GM21528 (cell line): ENCODE measurements around the gene BPTF.
"Not testable (repeated sequence)": the region's sequence is repeated elsewhere in the genome, so short reads cannot be mapped to it uniquely, and the experiment has no call there.

Experiments used
- ATAC-seq: cut with Tn5 transposase; IDR thresholded peaks from one replicate; pipeline ENCODE4 v1.9.1; 2021; ENCODE audit warnings: mild to moderate bottlenecking, moderate library complexity; ENCODE audit not compliant: unreplicated experiment, low FRiP score

BPTF gene, protein sequence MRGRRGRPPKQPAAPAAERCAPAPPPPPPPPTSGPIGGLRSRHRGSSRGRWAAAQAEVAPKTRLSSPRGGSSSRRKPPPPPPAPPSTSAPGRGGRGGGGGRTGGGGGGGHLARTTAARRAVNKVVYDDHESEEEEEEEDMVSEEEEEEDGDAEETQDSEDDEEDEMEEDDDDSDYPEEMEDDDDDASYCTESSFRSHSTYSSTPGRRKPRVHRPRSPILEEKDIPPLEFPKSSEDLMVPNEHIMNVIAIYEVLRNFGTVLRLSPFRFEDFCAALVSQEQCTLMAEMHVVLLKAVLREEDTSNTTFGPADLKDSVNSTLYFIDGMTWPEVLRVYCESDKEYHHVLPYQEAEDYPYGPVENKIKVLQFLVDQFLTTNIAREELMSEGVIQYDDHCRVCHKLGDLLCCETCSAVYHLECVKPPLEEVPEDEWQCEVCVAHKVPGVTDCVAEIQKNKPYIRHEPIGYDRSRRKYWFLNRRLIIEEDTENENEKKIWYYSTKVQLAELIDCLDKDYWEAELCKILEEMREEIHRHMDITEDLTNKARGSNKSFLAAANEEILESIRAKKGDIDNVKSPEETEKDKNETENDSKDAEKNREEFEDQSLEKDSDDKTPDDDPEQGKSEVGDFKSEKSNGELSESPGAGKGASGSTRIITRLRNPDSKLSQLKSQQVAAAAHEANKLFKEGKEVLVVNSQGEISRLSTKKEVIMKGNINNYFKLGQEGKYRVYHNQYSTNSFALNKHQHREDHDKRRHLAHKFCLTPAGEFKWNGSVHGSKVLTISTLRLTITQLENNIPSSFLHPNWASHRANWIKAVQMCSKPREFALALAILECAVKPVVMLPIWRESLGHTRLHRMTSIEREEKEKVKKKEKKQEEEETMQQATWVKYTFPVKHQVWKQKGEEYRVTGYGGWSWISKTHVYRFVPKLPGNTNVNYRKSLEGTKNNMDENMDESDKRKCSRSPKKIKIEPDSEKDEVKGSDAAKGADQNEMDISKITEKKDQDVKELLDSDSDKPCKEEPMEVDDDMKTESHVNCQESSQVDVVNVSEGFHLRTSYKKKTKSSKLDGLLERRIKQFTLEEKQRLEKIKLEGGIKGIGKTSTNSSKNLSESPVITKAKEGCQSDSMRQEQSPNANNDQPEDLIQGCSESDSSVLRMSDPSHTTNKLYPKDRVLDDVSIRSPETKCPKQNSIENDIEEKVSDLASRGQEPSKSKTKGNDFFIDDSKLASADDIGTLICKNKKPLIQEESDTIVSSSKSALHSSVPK (N-terminal part only)

DNA sequence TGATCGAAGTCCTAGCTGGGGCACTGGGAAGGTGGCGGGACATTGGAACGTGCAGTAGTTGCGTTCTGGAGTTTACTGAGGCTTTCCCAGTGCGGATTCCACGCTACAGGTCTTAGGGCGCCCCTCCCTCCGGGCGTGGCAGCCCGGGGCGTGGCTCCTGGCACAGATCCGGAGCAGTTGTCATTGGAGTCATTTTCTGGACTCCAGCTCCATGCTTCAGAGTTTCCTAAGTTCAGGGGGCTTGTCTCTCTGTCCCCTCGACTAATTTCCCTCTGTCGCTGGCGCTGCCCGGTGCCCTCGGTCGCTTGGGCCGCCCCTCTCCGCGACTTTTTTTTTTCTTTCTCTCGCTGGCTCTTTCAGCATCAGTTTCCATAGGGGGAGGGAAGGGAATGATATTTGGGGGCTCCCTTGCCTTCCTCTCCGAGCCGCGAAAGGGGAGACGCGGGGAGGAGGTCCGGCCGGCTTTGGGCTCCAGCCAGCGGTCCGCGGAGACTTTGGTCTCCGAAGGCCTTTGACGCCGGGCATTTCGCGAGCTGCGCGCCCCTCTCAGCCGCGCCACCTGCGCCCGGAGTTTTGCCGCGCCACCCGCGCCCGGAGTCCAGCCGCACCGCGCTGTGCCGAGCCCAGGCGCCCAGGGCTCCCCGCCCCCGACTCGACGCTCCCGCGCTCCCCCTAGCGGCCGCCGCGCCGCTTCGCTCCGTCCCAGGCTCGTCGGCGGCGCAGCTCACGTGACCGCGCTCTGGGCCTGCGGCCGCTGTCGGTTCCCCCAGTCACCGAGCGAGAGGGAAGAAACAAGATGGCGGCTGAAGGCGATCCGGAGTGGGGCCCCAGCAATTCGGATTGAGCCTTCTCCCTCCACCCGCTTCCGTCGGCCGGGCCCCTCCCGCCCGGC lies at the start of gene BPTF:
Gene BPTF, plus strand, starts transcription at position 769 of the 892 bp plus-strand sequence. CDS start 222 bp downstream, outside the sequence.
- peak; percentile 83 for ATAC-seq

- no peak for ATAC-seq
Observed at GRCh38 chr17:67779098-67779672, 46.1 kb upstream of the BPTF start.

GRCh38 chr17:67784364-67785121 lies 40.8 kb upstream of the BPTF start:
- ATAC-seq, result no peak

- ATAC-seq, result no peak
Observed at GRCh38 chr17:67785122-67785477, 40.2 kb upstream of the BPTF start.

DNA sequence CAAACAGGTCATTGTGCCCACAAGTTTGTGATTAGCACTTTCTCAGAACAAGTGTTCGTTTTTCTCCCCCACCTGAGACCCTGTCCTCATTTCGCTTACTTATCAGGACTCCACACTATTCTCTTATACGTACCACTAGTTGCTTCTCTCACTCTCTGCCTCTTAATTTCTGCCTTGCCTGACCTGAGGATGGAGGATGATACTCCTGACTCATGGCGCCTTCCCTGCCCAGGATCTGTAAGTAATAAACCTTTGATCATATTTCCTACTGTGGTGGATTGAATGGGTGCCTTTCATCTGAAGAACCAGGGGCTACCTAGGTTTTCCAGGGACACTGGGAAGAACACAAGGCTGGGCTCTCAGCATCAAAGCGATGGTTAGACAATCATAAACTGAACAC lies 39.8 kb upstream of the BPTF start:
- no peak for ATAC-seq

DNA sequence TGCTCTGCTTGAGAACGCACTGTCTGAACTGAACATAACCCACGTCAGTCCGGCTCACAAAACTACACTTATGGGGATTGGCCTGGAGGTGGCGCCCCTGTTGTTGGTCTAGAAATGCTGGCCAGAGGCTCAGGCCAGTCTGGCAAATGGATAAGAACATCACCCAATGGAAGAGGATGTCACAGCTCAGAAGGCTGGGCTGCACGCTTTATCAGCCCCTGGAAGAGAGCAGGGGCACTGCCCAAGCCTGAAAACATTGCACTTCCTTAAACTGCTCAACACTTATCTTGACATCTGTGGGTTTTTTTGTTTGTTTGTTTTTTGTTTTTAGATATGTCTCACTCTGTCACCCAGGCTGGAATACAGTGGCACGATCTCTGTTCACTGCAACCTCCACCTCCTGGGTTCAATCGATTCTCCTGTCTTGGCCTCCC lies 24.8 kb upstream of the BPTF start:
- peak; percentile 86 for ATAC-seq

- ATAC-seq, result no peak
Observed at GRCh38 chr17:67801626-67802175, 23.6 kb upstream of the BPTF start.

DNA sequence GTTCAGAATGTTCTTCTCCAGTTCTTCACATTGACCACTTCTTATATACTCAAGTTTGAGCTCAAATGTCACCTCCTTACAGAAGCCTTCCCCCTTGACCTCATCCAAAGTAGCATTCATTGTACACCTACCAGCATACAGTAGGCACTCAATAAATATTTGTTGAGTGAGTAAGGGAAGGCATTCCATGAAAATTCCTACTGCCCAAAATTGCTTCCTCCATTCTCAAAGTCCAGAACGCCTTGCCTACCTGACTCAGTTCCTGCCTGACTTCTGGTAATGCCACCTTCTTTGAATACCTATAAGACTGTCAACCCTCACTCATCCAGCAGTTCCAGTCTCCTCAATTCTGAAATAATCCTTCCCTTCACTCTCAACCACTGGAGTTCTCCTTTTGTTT lies 14.8 kb upstream of the BPTF start:
- ATAC-seq, result no peak

- not testable (repeated sequence) for ATAC-seq
Observed at GRCh38 chr17:67812380-67812779, 12.9 kb upstream of the BPTF start.

- ATAC-seq, result no peak
Observed at GRCh38 chr17:67813803-67814180, 11.5 kb upstream of the BPTF start.

GRCh38 chr17:67818110-67819002 lies 6.9 kb upstream of the BPTF start:
- ATAC-seq, result peak; percentile 63

GRCh38 chr17:67819722-67820121 lies 5.6 kb upstream of the BPTF start:
- ATAC-seq, result no peak

DNA sequence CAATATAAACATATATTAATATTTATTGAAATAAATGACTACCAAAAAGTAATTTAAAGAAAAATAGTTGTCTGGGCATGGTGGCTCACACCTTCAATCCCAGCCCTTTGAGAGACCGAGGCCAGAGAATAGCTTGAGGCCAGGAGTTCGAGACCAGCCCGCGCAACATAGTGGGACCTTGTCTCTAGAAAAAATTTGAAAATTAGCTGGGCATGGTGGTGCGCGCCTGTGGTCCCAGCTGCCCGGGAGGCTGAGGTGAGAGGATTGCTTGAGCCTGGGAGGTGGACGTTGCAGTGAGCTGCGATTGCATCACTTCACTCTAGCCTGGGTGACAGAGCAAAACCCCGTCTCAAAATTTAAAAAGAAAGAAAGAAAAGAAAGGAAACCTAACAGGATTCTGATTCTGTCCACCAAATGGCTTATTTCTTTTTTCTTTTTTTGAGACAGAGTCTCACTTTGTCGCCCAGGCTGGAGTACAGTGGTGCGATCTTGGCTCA lies 3.4 kb upstream of the BPTF start:
- no peak for ATAC-seq

- peak; percentile 36 for ATAC-seq
Observed at GRCh38 chr17:67825627-67826601, 611 bp downstream of the BPTF start.

DNA sequence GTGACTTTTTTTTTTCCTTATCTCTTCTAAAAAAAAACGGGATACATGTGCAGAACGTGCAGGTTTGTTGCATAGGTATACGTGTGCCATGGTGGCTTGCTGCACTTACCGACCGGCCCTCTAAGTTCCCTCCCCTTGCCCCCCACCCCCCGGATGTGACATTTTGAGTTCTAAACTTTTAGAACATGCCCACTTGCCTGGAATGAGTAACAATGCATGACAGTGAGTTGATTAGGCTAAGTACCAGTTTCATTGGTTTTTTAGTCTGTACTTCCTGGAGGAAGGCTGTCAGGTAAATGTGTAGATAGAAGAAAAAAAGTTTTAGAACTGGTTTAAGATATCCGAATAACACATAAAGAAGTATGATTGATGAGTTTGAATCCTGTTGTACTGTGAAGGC lies 4.0 kb downstream of the BPTF start:
- no peak for ATAC-seq

DNA sequence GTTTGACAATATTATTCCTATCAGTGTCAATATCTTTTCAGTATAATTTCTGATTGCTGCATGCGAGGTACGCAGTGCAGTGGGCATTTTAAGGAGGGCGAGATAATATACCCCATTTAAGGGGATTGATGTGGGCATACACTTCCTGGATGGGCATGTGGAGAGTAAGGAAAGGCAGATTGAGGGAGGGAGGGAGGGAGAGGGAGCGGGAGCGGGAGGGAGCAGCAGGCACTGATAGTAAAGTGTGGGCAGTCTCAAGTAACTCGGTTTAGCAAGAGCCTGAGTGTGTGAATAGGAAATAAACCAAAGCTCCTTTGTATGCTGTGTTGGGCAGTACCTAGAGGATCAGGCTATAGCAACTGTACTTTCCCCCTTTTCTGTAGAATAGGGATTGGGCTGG lies 5.1 kb downstream of the BPTF start:
- ATAC-seq, result no peak
